ENCODE measurements around the gene LCOR. TPM values are rescaled to one million over a fixed set of nuclear protein-coding genes. Genes with fewer than 3 reads are reported as not detected.

LCOR gene
- total and polyA plus RNA-seq, 2 of the 13 experiments (the other 11 are each of a cell fraction or from before 2014, with no cell fraction given), result 12.4 to 23.7 TPM

DNA sequence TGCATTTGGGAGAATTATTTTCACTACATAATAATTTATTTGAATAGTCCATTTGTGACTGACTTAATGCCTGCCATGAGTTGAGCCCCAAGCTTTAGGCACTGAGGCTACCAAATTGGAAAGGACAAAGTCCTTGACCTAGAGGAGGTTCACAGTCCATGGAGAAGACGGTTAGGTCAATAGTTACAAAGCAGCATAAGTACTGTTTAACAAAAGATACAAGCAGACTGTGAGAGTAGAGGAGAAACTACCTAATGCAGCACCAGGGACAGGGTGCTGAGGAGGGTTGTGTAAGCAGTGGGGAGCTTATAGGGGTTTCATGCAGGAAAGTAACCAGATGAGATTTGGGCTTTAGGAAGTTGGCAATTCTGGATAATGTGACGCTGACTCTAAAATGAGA lies 139.2 kb downstream of the LCOR start (continued):
- TF ChIP-seq PHF5A (CRISPR knock-in tag; IDR thresholded peaks at IDR 0.05; ENCODE audit: low read depth, unreplicated experiment) (peak; percentile 44), KDM1A (CRISPR knock-in tag; IDR thresholded peaks at IDR 0.05) (peak; percentile 23; the same call in 1 of the 2 replicates), ZIK1 (CRISPR knock-in tag; IDR thresholded peaks at IDR 0.05; ENCODE audit: borderline replicate concordance, low read depth) (no peak), SKI (IDR thresholded peaks at IDR 0.05; ENCODE audit: partially characterized antibody) (no peak), ZNF773 (CRISPR knock-in tag; IDR thresholded peaks at IDR 0.05; ENCODE audit: borderline replicate concordance) (no peak), ARNTL (CRISPR knock-in tag; IDR thresholded peaks at IDR 0.05) (no peak), MIER2 (CRISPR knock-in tag; IDR thresholded peaks at IDR 0.05) (peak; percentile 91), SATB2 (CRISPR knock-in tag; IDR thresholded peaks at IDR 0.05) (no peak), RXRA (CRISPR knock-in tag; IDR thresholded peaks at IDR 0.05) (peak; percentile 33; the same call in 1 of the 2 replicates), ZFP90 (CRISPR knock-in tag; IDR thresholded peaks at IDR 0.05; ENCODE audit: borderline replicate concordance) (0 out of 2 replicates have a peak, but pooled peaks have one; percentile 54), ZNF670 (CRISPR knock-in tag; IDR thresholded peaks at IDR 0.05; ENCODE audit: borderline replicate concordance) (no peak), ZBTB7B (CRISPR knock-in tag; IDR thresholded peaks at IDR 0.05) (0 out of 2 replicates have a peak, but pooled peaks have one; percentile 37), MEIS1 (CRISPR knock-in tag; IDR thresholded peaks at IDR 0.05; ENCODE audit: borderline replicate concordance) (no peak), DNMT1 (CRISPR knock-in tag; IDR thresholded peaks at IDR 0.05) (no peak), SP4 (CRISPR knock-in tag; IDR thresholded peaks at IDR 0.05) (no peak)
- TF ChIP-seq, protein P1, sequence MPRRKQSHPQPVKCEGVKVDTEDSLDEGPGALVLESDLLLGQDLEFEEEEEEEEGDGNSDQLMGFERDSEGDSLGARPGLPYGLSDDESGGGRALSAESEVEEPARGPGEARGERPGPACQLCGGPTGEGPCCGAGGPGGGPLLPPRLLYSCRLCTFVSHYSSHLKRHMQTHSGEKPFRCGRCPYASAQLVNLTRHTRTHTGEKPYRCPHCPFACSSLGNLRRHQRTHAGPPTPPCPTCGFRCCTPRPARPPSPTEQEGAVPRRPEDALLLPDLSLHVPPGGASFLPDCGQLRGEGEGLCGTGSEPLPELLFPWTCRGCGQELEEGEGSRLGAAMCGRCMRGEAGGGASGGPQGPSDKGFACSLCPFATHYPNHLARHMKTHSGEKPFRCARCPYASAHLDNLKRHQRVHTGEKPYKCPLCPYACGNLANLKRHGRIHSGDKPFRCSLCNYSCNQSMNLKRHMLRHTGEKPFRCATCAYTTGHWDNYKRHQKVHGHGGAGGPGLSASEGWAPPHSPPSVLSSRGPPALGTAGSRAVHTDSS (CRISPR knock-in tag; conservative IDR thresholded peaks at IDR 0.05), result no peak
- TF ChIP-seq, protein P2, sequence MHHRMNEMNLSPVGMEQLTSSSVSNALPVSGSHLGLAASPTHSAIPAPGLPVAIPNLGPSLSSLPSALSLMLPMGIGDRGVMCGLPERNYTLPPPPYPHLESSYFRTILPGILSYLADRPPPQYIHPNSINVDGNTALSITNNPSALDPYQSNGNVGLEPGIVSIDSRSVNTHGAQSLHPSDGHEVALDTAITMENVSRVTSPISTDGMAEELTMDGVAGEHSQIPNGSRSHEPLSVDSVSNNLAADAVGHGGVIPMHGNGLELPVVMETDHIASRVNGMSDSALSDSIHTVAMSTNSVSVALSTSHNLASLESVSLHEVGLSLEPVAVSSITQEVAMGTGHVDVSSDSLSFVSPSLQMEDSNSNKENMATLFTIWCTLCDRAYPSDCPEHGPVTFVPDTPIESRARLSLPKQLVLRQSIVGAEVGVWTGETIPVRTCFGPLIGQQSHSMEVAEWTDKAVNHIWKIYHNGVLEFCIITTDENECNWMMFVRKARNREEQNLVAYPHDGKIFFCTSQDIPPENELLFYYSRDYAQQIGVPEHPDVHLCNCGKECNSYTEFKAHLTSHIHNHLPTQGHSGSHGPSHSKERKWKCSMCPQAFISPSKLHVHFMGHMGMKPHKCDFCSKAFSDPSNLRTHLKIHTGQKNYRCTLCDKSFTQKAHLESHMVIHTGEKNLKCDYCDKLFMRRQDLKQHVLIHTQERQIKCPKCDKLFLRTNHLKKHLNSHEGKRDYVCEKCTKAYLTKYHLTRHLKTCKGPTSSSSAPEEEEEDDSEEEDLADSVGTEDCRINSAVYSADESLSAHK (CRISPR knock-in tag; IDR thresholded peaks at IDR 0.05; ENCODE audit: borderline replicate concordance), result no peak
- TF ChIP-seq, protein P3, sequence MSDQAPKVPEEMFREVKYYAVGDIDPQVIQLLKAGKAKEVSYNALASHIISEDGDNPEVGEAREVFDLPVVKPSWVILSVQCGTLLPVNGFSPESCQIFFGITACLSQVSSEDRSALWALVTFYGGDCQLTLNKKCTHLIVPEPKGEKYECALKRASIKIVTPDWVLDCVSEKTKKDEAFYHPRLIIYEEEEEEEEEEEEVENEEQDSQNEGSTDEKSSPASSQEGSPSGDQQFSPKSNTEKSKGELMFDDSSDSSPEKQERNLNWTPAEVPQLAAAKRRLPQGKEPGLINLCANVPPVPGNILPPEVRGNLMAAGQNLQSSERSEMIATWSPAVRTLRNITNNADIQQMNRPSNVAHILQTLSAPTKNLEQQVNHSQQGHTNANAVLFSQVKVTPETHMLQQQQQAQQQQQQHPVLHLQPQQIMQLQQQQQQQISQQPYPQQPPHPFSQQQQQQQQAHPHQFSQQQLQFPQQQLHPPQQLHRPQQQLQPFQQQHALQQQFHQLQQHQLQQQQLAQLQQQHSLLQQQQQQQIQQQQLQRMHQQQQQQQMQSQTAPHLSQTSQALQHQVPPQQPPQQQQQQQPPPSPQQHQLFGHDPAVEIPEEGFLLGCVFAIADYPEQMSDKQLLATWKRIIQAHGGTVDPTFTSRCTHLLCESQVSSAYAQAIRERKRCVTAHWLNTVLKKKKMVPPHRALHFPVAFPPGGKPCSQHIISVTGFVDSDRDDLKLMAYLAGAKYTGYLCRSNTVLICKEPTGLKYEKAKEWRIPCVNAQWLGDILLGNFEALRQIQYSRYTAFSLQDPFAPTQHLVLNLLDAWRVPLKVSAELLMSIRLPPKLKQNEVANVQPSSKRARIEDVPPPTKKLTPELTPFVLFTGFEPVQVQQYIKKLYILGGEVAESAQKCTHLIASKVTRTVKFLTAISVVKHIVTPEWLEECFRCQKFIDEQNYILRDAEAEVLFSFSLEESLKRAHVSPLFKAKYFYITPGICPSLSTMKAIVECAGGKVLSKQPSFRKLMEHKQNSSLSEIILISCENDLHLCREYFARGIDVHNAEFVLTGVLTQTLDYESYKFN (CRISPR knock-in tag; conservative IDR thresholded peaks at IDR 0.05), result peak; percentile 90
- TF ChIP-seq, protein P4, sequence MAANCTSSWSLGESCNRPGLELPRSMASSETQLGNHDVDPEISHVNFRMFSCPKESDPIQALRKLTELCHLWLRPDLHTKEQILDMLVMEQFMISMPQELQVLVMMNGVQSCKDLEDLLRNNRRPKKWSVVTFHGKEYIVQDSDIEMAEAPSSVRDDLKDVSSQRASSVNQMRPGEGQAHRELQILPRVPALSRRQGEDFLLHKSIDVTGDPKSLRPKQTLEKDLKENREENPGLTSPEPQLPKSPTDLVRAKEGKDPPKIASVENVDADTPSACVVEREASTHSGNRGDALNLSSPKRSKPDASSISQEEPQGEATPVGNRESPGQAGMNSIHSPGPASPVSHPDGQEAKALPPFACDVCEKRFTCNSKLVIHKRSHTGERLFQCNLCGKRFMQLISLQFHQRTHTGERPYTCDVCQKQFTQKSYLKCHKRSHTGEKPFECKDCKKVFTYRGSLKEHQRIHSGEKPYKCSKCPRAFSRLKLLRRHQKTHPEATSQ (CRISPR knock-in tag; IDR thresholded peaks at IDR 0.05; ENCODE audit: borderline replicate concordance), result peak; percentile 47; the same call in 1 of the 2 replicates
- TF ChIP-seq, protein P5, sequence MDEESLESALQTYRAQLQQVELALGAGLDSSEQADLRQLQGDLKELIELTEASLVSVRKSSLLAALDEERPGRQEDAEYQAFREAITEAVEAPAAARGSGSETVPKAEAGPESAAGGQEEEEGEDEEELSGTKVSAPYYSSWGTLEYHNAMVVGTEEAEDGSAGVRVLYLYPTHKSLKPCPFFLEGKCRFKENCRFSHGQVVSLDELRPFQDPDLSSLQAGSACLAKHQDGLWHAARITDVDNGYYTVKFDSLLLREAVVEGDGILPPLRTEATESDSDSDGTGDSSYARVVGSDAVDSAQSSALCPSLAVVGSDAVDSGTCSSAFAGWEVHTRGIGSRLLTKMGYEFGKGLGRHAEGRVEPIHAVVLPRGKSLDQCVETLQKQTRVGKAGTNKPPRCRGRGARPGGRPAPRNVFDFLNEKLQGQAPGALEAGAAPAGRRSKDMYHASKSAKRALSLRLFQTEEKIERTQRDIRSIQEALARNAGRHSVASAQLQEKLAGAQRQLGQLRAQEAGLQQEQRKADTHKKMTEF (CRISPR knock-in tag; IDR thresholded peaks at IDR 0.05), result peak; percentile 44; the same call in 1 of the 2 replicates
